CD4-positive, alpha-beta T cell treated with Interleukin-15 for 1 hour (primary cell): ENCODE measurements around the gene AUH.
A peak's percentile ranks its signal among the peaks of the same experiment; 100 is the strongest.
"Not testable (repeated sequence)": the region's sequence is repeated elsewhere in the genome, so short reads cannot be mapped to it uniquely, and the experiment has no call there.

ENCODE experiments used
- DNase-seq: peaks from one replicate; pipeline ENCODE4 v3.0.0-alpha.2; 2020

The AUH gene

GRCh38 chr9:91361291-91362050 lies at the start of gene AUH:
TSS of gene AUH (minus strand) at chr9:91361918. CDS start at chr9:91361889, 29 bp downstream.
- DNase-seq, result peak; percentile 88

GRCh38 chr9:91411096-91411771 lies 49.5 kb upstream of the AUH start:
- DNase-seq, result no peak

GRCh38 chr9:91410161-91410560 lies 48.4 kb upstream of the AUH start:
- DNase-seq, result no peak

GRCh38 chr9:91408475-91408874 lies 46.8 kb upstream of the AUH start:
- no peak for DNase-seq

GRCh38 chr9:91407580-91408318 lies 46.0 kb upstream of the AUH start:
- DNase-seq, result no peak

- DNase-seq, result no peak
Observed at GRCh38 chr9:91405343-91406077, 43.8 kb upstream of the AUH start.

GRCh38 chr9:91403665-91404543 lies 42.2 kb upstream of the AUH start:
- DNase-seq, result no peak

- DNase-seq, result no peak
Observed at GRCh38 chr9:91398926-91399325, 37.2 kb upstream of the AUH start.

- DNase-seq, result no peak
Observed at GRCh38 chr9:91395553-91396471, 34.1 kb upstream of the AUH start.

GRCh38 chr9:91395106-91395552 lies 33.4 kb upstream of the AUH start:
- no peak for DNase-seq

GRCh38 chr9:91393826-91394225 lies 32.1 kb upstream of the AUH start:
- DNase-seq, result no peak

- DNase-seq, result no peak
Observed at GRCh38 chr9:91392435-91392834, 30.7 kb upstream of the AUH start.

GRCh38 chr9:91391818-91392217 lies 30.1 kb upstream of the AUH start:
- DNase-seq, result no peak

- DNase-seq, result no peak
Observed at GRCh38 chr9:91391412-91391811, 29.7 kb upstream of the AUH start.

- DNase-seq, result not testable (repeated sequence)
Observed at GRCh38 chr9:91389686-91390085, 28.0 kb upstream of the AUH start.

GRCh38 chr9:91386765-91387164 lies 25.0 kb upstream of the AUH start:
- DNase-seq, result no peak

- DNase-seq, result no peak
Observed at GRCh38 chr9:91384954-91385353, 23.2 kb upstream of the AUH start.

- DNase-seq, result no peak
Observed at GRCh38 chr9:91383577-91383976, 21.9 kb upstream of the AUH start.

- no peak for DNase-seq
Observed at GRCh38 chr9:91382298-91382697, 20.6 kb upstream of the AUH start.

GRCh38 chr9:91379426-91379825 lies 17.7 kb upstream of the AUH start:
- no peak for DNase-seq

- no peak for DNase-seq
Observed at GRCh38 chr9:91378695-91379127, 17.0 kb upstream of the AUH start.
